ENCODE data around the gene DPP9.

- no peak for TF ChIP-seq CTCF (IDR thresholded peaks at IDR 0.05)
- TF ChIP-seq ZFX (IDR thresholded peaks at IDR 0.05; ENCODE audit: borderline replicate concordance) = no peak
These were observed 81.0 kb downstream of the DPP9 start for GRCh38 chr19:4642625-4643024.
